MM.1S (cell line): ENCODE data around the gene HP1BP3.
A peak's percentile ranks its signal among the peaks of the same experiment; 100 is the strongest.

Source experiments
- DNase-seq: peaks from one replicate; pipeline ENCODE4 v3.0.0-alpha.2; 2015
- H2AFZ ChIP-seq: fragments of 300-600 bp; sonication (generic); 2 replicates; pipeline ENCODE4 v1.6.0; 2016; ENCODE audit warnings: antibody characterized with exemption, low read length
- H3F3A ChIP-seq: fragments of 300-600 bp; sonication (generic); 2 replicates; pipeline ENCODE4 v1.6.1; 2016; ENCODE audit warnings: mild to moderate bottlenecking, antibody characterized with exemption, low read length, moderate library complexity, mixed read lengths; ENCODE audit not compliant: insufficient read depth
- H3K27ac ChIP-seq: fragments of 300-600 bp; sonication (generic); 2 replicates; pipeline ENCODE4 v1.5.1; 2016; ENCODE audit warnings: mild to moderate bottlenecking, low read length
- H3K27me3 ChIP-seq: fragments of 300-600 bp; sonication (generic); replicated peaks from 2 replicates; pipeline ENCODE4 v1.6.0; 2016; ENCODE audit warnings: low read length; ENCODE audit not compliant: insufficient read depth
- H3K36me3 ChIP-seq: fragments of 300-600 bp; sonication (generic); replicated peaks from 2 replicates; pipeline ENCODE4 v1.6.1; 2016; ENCODE audit warnings: mild to moderate bottlenecking, low read length, mixed read lengths; ENCODE audit not compliant: insufficient read depth
- H3K4me1 ChIP-seq: fragments of 300-600 bp; sonication (generic); 2 replicates; pipeline ENCODE4 v1.6.1; 2016; ENCODE audit warnings: low read length, mixed read lengths
- H3K4me2 ChIP-seq: fragments of 300-600 bp; sonication (generic); 2 replicates; pipeline ENCODE4 v1.6.0; 2016; ENCODE audit warnings: low read depth, low read length
- H3K4me3 ChIP-seq: fragments of 300-600 bp; sonication (generic); 2 replicates; pipeline ENCODE4 v1.5.1; 2016; ENCODE audit warnings: low read length, mixed read lengths
- H3K79me2 ChIP-seq: fragments of 300-600 bp; sonication (generic); 2 replicates; pipeline ENCODE4 v1.6.1; 2016; ENCODE audit warnings: mixed run types, low read length, mixed read lengths
- H3K9ac ChIP-seq: fragments of 300-600 bp; sonication (generic); 2 replicates; pipeline ENCODE4 v1.6.1; 2016; ENCODE audit warnings: low read length, mixed read lengths
- H3K9me2 ChIP-seq: fragments of 300-600 bp; sonication (generic); replicated peaks from 2 replicates; pipeline ENCODE4 v1.6.1; 2016; ENCODE audit warnings: mild to moderate bottlenecking, low read length, mixed read lengths; ENCODE audit not compliant: insufficient read depth
- H3K9me3 ChIP-seq: fragments of 300-600 bp; sonication (generic); replicated peaks from 2 replicates; pipeline ENCODE4 v1.6.1; 2016; ENCODE audit warnings: mild to moderate bottlenecking, low read length, mixed read lengths; ENCODE audit not compliant: insufficient read depth
- H4K20me1 ChIP-seq: fragments of 300-600 bp; sonication (generic); 2 replicates; pipeline ENCODE4 v1.6.1; 2016; ENCODE audit warnings: mild to moderate bottlenecking, low read length, moderate library complexity, mixed read lengths; ENCODE audit not compliant: insufficient read depth
- CTCF ChIP-seq: fragments of 300-600 bp; sonication (generic); IDR thresholded peaks from 2 replicates; pipeline ENCODE4 v1.5.1; 2016; ENCODE audit warnings: antibody characterized with exemption, low read length, mixed read lengths
- EZH2 ChIP-seq: fragments of 300-600 bp; sonication (generic); optimal IDR thresholded peaks from 2 replicates; pipeline ENCODE3; 2017; ENCODE audit warnings: low read depth, mild to moderate bottlenecking, antibody characterized with exemption, low read length, mixed read lengths
- EZH2phosphoT487 ChIP-seq: fragments of 300-600 bp; sonication (generic); IDR thresholded peaks from 2 replicates; pipeline ENCODE4 v1.6.1; 2018; ENCODE audit warnings: antibody characterized with exemption, low read length

HP1BP3 gene

GRCh38 chr1:20786253-20787028, 666 bp downstream of the HP1BP3 start:
- Histone ChIP-seq H3K79me2 (peaks cover 50% of the 10 kb centered on the region), H2AFZ (peak overlapping the region; percentile 81), H3K36me3 (no peaks in the 10 kb centered on the region)

GRCh38 chr1:20785907-20786252, 1.2 kb downstream of the HP1BP3 start:
- Histone ChIP-seq H3K9ac (peak overlapping the region; percentile 89), H4K20me1 (peaks cover 20% of the 10 kb centered on the region), H3K9me2 (no peaks in the 10 kb centered on the region), H3K4me1 (peaks cover 11% of the 10 kb centered on the region; the same call in 1 of the 2 replicates), H3F3A (peaks cover 13% of the 10 kb centered on the region), H3K9me3 (no peaks in the 10 kb centered on the region), H3K27ac (peak overlapping the region; percentile 82), H3K79me2 (peaks cover 56% of the 10 kb centered on the region), H3K36me3 (no peaks in the 10 kb centered on the region), H2AFZ (peak overlapping the region; percentile 62), H3K4me3 (peak overlapping the region; percentile 95), H3K27me3 (no peaks in the 10 kb centered on the region), H3K4me2 (peak overlapping the region; percentile 81)
- TF ChIP-seq EZH2 = no peak
- TF ChIP-seq CTCF = no peak
- TF ChIP-seq EZH2phosphoT487 = no peak
- no peak for DNase-seq

More at GRCh38 chr1:20786253-20787028, 666 bp downstream of the HP1BP3 start:
- Histone ChIP-seq H3K9me2 (no peaks in the 10 kb centered on the region), H3K4me3 (peak overlapping the region; percentile 95), H3F3A (peaks cover 13% of the 10 kb centered on the region), H4K20me1 (peaks cover 14% of the 10 kb centered on the region), H3K4me2 (peak overlapping the region; percentile 81), H3K9me3 (no peaks in the 10 kb centered on the region), H3K4me1 (peaks cover 11% of the 10 kb centered on the region; the same call in 1 of the 2 replicates), H3K9ac (peak overlapping the region; percentile 89), H3K27ac (peak overlapping the region; percentile 82), H3K27me3 (no peaks in the 10 kb centered on the region)
- TF ChIP-seq CTCF = no peak
- TF ChIP-seq EZH2 = no peak
- no peak for TF ChIP-seq EZH2phosphoT487
- DNase-seq = peak; percentile 95

GRCh38 chr1:20775700-20776099, 11.4 kb downstream of the HP1BP3 start:
- H3K79me2 ChIP-seq = peaks cover 69% of the 10 kb centered on the region
- no peak for TF ChIP-seq EZH2phosphoT487
- TF ChIP-seq CTCF = no peak
- no peak for TF ChIP-seq EZH2

More at GRCh38 chr1:20775700-20776099, 11.4 kb downstream of the HP1BP3 start:
- H3K9me2 ChIP-seq = no peaks in the 10 kb centered on the region
- H3K4me1 ChIP-seq = no peaks in the 10 kb centered on the region
- DNase-seq = no peak
- H3K9ac ChIP-seq = no peak overlapping the region
- peaks cover 19% of the 10 kb centered on the region; the same call in 1 of the 2 replicates for H4K20me1 ChIP-seq
- H3F3A ChIP-seq = no peaks in the 10 kb centered on the region
- H3K27ac ChIP-seq = no peak overlapping the region
- no peaks in the 10 kb centered on the region for H3K9me3 ChIP-seq
- H2AFZ ChIP-seq = no peak overlapping the region
- no peaks in the 10 kb centered on the region for H3K27me3 ChIP-seq
- H3K4me3 ChIP-seq = no peak overlapping the region
- peaks cover 36% of the 10 kb centered on the region for H3K36me3 ChIP-seq
- H3K4me2 ChIP-seq = no peak overlapping the region
